GF-D8 (cell line): ENCODE measurements around the gene TCEA3.

Experiments
- DNase-seq: peaks from one replicate; lab custom pipeline; 2025; lab: John Stamatoyannopoulos, UW

The TCEA3 gene

GRCh38 chr1:23367791-23368561 is 56.6 kb downstream of the TCEA3 start:
- DNase-seq: peak; percentile 95

GRCh38 chr1:23367451-23367790 is 57.1 kb downstream of the TCEA3 start:
- no peak for DNase-seq

- no peak for DNase-seq
These were observed 58.0 kb downstream of the TCEA3 start for GRCh38 chr1:23366598-23366997.

GRCh38 chr1:23366146-23366545 is 58.4 kb downstream of the TCEA3 start:
- DNase-seq: no peak

- DNase-seq: no peak
These were observed 62.3 kb downstream of the TCEA3 start for GRCh38 chr1:23362218-23362713.

GRCh38 chr1:23358310-23358875 is 66.2 kb downstream of the TCEA3 start:
- DNase-seq: no peak

- no peak for DNase-seq
These were observed 67.2 kb downstream of the TCEA3 start for GRCh38 chr1:23357138-23357908.

GRCh38 chr1:23356471-23357137 is 67.9 kb downstream of the TCEA3 start:
- DNase-seq: no peak

GRCh38 chr1:23354245-23354644 is 70.3 kb downstream of the TCEA3 start:
- no peak for DNase-seq

GRCh38 chr1:23352096-23352695 is 72.4 kb downstream of the TCEA3 start:
- DNase-seq: no peak

- no peak for DNase-seq
These were observed 78.6 kb downstream of the TCEA3 start for GRCh38 chr1:23345920-23346319.

- no peak for DNase-seq
These were observed 79.5 kb downstream of the TCEA3 start for GRCh38 chr1:23344987-23345472.

- DNase-seq: peak; percentile 99
These were observed 80.2 kb downstream of the TCEA3 start, which contains the start of gene HNRNPR for GRCh38 chr1:23344111-23344986. TSS of gene HNRNPR (minus strand) at chr1:23344284. CDS start at chr1:23341008, 3,276 bp downstream.

GRCh38 chr1:23343221-23344110 is 81.1 kb downstream of the TCEA3 start:
- DNase-seq: no peak

- DNase-seq: no peak
These were observed 82.4 kb downstream of the TCEA3 start for GRCh38 chr1:23341931-23342692.

- DNase-seq: no peak
These were observed 84.9 kb downstream of the TCEA3 start for GRCh38 chr1:23339632-23340031.

GRCh38 chr1:23337869-23338268 is 86.7 kb downstream of the TCEA3 start:
- no peak for DNase-seq

GRCh38 chr1:23331713-23332112 is 92.8 kb downstream of the TCEA3 start:
- DNase-seq: no peak
